ENCODE data around the gene CACNB4. TPM values are rescaled to one million over a fixed set of nuclear protein-coding genes. Genes with fewer than 3 reads are reported as not detected.

The CACNB4 gene
- total RNA-seq, 1 experiment from 2014 or later, result 1.7 TPM

DNA sequence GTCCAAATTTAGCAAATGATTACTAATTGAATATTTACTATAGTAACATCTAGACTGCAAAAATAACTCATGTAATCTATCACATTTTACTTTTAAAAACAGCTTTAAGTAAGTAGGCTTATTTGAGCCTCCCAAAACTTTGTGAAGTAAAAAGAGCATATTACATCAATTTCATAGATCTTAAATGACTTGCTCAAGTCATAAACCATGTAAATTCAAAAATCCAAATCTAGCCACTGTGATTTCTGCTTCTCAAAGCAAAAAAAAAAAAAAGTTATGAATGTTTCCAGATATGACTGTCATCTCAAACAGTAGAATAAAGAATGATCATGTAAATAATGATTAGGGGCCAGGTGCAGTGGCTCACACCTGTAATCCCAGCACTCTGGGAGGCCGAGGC is 37.5 kb downstream of the CACNB4 start:
- CTCF ChIA-PET, result no interaction called here
- no peak for DNase-seq (ENCODE audit: low read depth, low spot score)
- ATAC-seq, result no peak
- no peaks in the 10 kb centered on the region for H3K4me1 ChIP-seq (ENCODE audit: control insufficient read depth, insufficient read depth, low read length)
- no TSS peak for BruUV-seq (replicated peaks)
- POLR2A ChIA-PET, result no interaction called here
- in situ Hi-C loops (cut with HindIII; ENCODE audit: low pct_unique_long_range_greater_than_20kb, low sequenced_read_pairs) (no loop called here), intact Hi-C loops (cut with micrococcal nuclease; ENCODE audit: unreplicated experiment) (no loop called here)
- no peaks in the 10 kb centered on the region for H3K9me3 ChIP-seq (ENCODE audit: control insufficient read depth, insufficient read depth, low read depth, low read length)
- no peak overlapping the region for H3K27ac ChIP-seq (ENCODE audit: low read length)
- peaks cover 6% of the 10 kb centered on the region for H3K27me3 ChIP-seq (ENCODE audit: control insufficient read depth, insufficient read depth, low read length)
- H3K4me3 ChIP-seq (ENCODE audit: low read depth in 2 of 2, low read length in 2 of 2), result no peak overlapping the region
- H3K36me3 ChIP-seq (ENCODE audit: control insufficient read depth, insufficient read depth, low read length), result no peaks in the 10 kb centered on the region
- TF ChIP-seq, protein P1, sequence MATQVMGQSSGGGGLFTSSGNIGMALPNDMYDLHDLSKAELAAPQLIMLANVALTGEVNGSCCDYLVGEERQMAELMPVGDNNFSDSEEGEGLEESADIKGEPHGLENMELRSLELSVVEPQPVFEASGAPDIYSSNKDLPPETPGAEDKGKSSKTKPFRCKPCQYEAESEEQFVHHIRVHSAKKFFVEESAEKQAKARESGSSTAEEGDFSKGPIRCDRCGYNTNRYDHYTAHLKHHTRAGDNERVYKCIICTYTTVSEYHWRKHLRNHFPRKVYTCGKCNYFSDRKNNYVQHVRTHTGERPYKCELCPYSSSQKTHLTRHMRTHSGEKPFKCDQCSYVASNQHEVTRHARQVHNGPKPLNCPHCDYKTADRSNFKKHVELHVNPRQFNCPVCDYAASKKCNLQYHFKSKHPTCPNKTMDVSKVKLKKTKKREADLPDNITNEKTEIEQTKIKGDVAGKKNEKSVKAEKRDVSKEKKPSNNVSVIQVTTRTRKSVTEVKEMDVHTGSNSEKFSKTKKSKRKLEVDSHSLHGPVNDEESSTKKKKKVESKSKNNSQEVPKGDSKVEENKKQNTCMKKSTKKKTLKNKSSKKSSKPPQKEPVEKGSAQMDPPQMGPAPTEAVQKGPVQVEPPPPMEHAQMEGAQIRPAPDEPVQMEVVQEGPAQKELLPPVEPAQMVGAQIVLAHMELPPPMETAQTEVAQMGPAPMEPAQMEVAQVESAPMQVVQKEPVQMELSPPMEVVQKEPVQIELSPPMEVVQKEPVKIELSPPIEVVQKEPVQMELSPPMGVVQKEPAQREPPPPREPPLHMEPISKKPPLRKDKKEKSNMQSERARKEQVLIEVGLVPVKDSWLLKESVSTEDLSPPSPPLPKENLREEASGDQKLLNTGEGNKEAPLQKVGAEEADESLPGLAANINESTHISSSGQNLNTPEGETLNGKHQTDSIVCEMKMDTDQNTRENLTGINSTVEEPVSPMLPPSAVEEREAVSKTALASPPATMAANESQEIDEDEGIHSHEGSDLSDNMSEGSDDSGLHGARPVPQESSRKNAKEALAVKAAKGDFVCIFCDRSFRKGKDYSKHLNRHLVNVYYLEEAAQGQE (IDR thresholded peaks at IDR 0.05; ENCODE audit: insufficient read depth in 1 of 2, low read depth in 2 of 2, low read length in 1 of 2), result no peak
- no peak for TF ChIP-seq TCF7L2 (IDR thresholded peaks at IDR 0.05; ENCODE audit: low read depth, low read length)
- no peak for TF ChIP-seq POLR2AphosphoS5 (IDR thresholded peaks at IDR 0.05; ENCODE audit: low read depth, low read length)
- no peak for TF ChIP-seq CTCF (IDR thresholded peaks at IDR 0.05)
- TF ChIP-seq SIN3A (IDR thresholded peaks at IDR 0.05; ENCODE audit: borderline replicate concordance, insufficient read depth, low read depth, low read length), result no peak

GRCh38 chr2:152058655-152059054 is 40.2 kb downstream of the CACNB4 start:
- peaks cover 6% of the 10 kb centered on the region for H3K27me3 ChIP-seq (ENCODE audit: control insufficient read depth, insufficient read depth, low read length)
- no peak overlapping the region for H3K27ac ChIP-seq (ENCODE audit: low read length)
- ChIA-PET POLR2A (no interaction called here), CTCF (no interaction called here)
- no TSS peak for BruUV-seq (replicated peaks)
- in situ Hi-C loops (cut with HindIII; ENCODE audit: low pct_unique_long_range_greater_than_20kb, low sequenced_read_pairs) (no loop called here), intact Hi-C loops (cut with micrococcal nuclease; ENCODE audit: unreplicated experiment) (no loop called here)
- no peak overlapping the region for H3K4me3 ChIP-seq (ENCODE audit: low read depth in 2 of 2, low read length in 2 of 2)
- DNase-seq (ENCODE audit: low read depth, low spot score) (no peak), ATAC-seq (no peak)
- no peaks in the 10 kb centered on the region for H3K36me3 ChIP-seq (ENCODE audit: control insufficient read depth, insufficient read depth, low read length)
- no peaks in the 10 kb centered on the region for H3K4me1 ChIP-seq (ENCODE audit: control insufficient read depth, insufficient read depth, low read length)
- TF ChIP-seq POLR2AphosphoS5 (IDR thresholded peaks at IDR 0.05; ENCODE audit: low read depth, low read length) (no peak), SIN3A (IDR thresholded peaks at IDR 0.05; ENCODE audit: borderline replicate concordance, insufficient read depth, low read depth, low read length) (no peak), CTCF (IDR thresholded peaks at IDR 0.05) (no peak), TCF7L2 (IDR thresholded peaks at IDR 0.05; ENCODE audit: low read depth, low read length) (no peak)
- TF ChIP-seq, protein P1 (IDR thresholded peaks at IDR 0.05; ENCODE audit: insufficient read depth in 1 of 2, low read depth in 2 of 2, low read length in 1 of 2), result no peak
- no peaks in the 10 kb centered on the region for H3K9me3 ChIP-seq (ENCODE audit: control insufficient read depth, insufficient read depth, low read depth, low read length)

Data from Panc1 (cell line).